Dedifferentiated amniotic fluid mesenchymal stem cell (primary cell): Measurements from ENCODE around the gene TEDC2.

Source experiments
- DNase-seq: peaks from one replicate; pipeline ENCODE4 v3.0.0-alpha.2; 2016; ENCODE audit errors: extremely low spot score

TEDC2 gene

DNA sequence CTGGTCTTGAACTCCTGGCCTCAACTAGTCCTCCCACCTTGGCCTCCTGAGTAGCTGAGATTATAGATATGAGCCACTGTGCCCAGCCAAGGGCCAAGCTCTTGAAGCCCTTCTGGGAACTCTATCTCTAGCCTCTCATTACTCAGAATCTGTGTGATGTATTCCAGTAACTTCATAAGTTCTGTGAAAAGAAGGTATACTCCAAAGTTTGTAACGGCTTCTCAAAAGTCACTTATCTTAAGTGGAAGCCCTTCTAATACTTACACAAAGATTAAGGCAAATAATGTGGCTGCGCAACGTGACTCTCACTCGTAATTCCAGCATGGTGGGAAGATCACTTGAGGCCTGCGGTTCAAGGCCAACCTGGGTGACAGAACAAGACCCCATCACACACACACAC is 34.7 kb downstream of the TEDC2 start:
- no peak for DNase-seq

DNA sequence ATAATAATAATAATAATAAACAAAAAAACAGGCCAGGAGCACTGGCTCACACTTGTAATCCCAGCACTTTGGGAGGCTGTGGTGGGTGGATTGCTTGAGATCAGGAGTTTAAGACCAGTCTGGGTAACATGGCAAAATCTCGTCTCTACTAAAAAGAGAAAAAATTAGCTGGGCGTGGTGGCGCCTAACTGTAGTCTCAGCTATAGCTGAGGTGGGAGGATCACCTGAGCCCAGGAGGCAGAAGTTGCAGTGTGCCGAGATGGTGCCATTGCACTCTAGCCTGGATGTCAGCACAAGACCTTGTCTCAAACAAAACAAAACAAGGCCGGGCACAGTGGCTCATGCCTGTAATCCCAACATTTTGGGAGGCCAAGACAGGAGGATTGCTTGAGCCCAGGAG is 35.1 kb downstream of the TEDC2 start:
- no peak for DNase-seq

DNA sequence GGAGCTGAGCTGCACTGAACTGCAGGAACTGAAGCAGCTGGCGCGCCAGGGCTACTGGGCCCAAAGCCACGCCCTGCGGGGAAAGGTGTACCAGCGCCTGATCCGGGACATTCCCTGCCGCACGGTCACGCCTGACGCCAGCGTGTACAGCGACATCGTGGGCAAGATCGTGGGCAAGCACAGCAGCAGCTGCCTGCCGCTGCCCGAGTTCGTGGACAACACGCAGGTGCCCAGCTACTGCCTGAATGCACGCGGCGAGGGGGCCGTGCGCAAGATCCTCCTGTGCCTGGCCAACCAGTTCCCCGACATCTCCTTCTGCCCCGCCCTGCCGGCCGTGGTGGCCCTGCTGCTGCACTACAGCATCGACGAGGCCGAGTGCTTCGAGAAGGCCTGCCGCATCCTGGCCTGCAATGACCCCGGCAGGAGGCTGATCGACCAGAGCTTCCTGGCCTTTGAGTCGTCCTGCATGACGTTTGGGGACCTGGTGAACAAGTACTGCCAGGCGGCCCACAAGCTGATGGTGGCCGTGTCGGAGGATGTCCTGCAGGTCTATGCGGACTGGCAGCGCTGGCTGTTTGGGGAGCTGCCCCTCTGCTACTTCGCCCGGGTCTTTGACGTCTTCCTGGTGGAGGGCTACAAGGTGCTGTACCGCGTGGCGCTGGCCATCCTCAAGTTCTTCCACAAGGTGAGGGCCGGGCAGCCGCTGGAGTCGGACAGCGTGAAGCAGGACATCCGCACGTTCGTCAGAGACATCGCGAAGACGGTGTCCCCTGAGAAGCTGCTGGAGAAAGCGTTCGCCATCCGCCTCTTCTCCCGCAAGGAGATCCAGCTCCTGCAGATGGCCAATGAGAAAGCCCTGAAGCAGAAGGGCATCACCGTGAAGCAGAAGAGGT is 36.6 kb downstream of the TEDC2 start:
- no peak for DNase-seq

DNA sequence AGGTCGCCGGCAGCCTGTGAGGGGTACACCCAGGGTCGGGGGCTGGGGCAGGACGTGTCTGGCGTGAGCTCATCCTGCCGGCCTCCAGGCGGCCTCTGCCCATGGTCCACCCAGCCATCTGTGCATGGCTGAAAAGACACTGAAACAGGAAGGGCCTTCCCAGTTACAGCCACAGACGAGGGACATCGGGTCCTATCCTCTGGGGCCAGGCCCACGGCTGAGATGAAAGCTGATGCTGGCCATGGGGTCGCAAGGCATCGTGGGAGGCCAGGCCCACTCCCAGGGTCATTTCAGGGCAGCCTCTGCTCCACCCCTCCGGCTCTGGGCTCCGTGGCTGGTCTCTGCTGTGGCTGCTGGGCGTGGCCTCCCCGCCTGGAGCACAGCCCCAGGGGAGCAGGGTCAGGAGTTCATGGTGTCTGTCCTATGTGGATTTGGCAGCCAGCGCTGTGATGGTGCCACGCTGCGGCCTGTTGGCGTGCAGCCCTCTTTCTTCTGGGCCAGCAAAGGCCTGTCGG is 37.3 kb downstream of the TEDC2 start:
- no peak for DNase-seq

DNA sequence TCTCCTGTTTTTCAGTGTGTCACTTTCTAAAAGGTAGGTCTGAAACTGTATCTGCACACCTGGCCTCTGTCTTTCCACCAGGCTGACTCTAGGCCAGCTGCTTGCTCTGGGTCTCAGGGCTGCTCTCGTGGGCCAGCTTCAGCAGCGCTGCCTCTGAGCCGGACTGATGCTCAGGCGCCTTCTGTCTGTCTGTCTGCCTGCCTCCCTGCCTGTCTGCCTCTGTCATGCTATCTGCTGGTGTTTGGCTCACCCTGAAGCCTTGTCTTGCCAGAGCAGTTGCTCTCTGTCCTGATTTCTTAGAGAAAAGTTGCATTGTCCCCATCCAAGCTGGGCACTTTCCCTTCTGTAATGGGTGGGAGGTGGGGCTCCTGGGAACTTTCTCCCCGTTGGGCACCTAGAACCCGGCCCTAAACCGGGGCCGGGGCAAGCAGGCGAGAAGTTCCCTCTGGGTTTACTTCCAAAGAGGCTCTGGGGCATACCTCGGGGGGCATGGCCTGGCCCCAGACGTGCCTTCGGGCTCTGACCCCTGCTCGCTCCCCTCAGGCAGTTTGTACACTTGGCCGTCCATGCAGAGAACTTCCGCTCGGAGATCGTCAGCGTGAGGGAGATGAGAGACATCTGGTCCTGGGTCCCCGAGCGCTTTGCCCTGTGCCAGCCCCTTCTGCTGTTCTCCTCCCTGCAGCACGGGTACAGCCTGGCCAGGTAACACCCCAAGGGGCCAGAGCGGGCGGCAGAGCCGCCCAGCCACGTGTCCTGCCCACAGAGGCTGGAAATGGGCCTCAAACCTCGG is 38.0 kb downstream of the TEDC2 start:
- no peak for DNase-seq

DNA sequence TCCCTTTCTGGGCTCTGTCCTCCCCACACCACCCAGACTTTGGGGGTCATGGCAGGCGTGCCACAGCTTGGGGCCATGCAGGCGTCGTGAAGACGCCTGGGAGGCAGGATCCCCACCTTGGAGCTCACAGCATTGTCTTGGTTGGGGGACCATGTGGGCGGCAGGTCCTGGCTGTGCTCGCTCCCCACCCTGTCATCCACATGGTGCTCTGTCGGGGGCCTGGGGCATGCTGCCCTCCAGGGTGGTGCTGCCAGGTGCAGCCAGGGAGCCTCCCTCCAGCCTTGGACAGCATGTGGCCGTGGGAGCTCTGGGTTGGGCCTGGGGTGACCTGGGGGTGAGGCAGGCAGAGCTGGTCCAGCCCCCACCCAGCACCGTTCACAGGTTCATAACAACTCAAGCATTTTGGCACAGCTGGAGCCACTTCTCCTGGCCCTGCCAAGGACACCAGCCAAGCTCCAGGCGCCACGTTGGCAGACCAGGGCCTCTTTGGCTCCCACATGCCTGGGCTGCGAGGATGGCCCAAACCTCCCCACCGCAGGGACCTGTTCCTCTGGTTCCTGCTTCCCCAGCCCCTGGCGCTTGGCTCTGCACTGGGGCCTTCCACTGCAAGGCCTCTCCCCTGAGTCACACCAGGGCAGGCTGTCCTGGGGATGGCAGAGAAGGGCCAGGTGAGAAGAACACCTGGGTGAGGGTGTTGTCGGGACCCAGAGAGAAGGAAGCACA is 38.8 kb downstream of the TEDC2 start:
- no peak for DNase-seq

DNA sequence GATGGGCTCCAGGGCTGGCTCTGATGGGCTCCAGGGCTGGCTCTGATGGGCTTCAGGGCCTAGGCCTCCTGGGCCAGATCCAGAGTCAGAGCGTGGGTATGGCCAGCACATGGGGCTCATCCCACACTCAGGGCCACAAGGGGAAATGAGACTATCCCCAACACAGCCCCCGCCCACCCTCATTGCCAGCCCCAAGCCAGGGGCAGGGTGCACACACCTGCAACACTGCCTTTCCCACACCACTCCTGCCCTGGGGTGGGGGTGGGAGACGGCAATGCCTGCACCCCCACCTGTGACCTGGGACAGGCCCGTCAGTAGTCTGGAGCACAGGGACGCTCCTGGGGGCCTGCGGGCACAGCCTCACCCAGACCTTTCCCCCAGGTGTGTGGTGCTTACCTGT is 39.5 kb downstream of the TEDC2 start:
- no peak for DNase-seq

DNA sequence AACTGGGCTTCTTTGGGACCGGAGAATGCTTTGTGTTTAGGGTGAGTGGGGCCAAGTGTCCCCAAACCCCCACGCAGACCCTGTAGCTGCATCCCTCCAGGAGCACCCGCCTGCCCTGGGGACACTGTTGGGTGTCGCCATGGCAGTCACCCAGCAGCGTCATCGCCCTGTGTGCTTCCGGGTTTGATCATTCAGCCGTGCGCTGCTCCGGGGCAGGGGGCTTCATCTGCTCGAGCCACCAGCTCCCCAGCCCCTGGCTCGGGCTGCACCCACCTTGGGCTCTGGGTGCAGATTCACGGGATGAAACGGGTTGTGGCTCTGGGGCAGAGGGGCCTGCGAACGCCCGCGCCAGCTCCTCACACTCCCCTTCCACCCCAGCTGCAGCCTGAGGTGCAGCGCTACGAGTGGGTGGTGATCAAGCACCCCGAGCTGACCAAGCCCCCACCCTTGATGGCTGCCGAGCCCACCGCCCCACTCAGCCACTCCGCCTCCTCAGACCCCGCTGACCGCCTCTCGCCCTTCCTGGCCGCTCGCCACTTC is 40.1 kb downstream of the TEDC2 start:
- no peak for DNase-seq

DNA sequence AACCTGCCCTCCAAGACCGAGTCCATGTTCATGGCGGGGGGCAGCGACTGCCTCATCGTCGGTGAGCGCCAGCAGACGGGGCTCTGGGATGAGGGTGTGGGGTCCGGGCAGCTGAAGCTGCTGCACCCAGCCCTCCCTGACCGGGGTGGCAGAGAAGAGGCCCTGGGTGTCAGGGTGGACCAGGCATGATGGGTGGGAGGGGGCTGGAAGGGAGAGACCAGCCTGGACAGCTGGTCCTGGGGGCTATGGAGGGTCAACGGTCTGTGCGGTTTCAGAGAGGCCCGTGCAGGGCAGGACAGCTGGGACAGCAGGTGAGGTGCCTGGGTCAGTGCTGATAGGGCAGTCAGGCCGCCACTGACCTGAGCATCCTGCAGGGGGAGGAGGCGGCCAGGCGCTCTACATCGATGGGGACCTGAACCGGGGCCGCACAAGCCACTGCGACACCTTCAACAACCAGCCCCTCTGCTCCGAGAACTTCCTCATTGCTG is 40.6 kb downstream of the TEDC2 start:
- no peak for DNase-seq

DNA sequence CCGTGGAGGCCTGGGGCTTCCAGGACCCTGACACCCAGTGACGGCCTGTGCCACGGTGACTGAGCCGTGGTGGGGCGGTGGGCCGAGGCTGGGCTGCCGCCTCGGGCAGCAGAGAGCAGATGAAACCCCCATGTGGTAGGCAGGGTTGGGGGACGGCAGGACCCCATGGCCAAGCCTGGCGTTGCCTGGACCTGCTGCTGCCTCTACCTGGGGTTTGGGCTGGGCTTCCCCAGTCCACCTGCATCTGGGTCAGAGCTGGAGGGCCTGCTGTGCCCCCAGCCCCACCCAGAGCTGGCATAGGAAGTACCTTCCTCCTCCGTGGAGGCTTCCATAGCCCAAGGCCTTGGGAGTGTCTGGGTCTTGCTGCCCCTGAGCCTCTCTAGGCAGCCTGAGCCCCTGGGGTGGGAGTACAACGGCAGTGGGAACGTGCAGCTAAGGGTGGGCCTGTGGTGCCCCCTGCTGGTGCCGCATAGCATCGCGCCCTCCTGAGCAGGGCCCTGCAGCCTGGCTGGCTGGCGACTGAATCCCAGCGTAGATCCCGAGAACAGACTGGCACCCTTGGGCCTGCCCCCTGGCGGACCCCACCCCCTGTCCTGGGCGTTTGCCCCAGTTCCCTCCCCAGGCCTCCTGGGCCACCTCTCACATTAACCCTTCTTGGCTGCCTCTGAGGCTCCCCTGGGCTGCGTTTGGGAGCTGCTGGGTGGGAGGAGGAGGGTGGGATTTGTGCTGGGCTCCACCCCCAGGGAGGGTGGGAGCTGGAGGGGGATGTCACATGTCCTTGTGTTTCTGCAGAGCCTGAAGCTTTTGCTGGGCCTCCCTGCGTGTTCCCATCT is 41.2 kb downstream of the TEDC2 start:
- peak; percentile 49 for DNase-seq

DNA sequence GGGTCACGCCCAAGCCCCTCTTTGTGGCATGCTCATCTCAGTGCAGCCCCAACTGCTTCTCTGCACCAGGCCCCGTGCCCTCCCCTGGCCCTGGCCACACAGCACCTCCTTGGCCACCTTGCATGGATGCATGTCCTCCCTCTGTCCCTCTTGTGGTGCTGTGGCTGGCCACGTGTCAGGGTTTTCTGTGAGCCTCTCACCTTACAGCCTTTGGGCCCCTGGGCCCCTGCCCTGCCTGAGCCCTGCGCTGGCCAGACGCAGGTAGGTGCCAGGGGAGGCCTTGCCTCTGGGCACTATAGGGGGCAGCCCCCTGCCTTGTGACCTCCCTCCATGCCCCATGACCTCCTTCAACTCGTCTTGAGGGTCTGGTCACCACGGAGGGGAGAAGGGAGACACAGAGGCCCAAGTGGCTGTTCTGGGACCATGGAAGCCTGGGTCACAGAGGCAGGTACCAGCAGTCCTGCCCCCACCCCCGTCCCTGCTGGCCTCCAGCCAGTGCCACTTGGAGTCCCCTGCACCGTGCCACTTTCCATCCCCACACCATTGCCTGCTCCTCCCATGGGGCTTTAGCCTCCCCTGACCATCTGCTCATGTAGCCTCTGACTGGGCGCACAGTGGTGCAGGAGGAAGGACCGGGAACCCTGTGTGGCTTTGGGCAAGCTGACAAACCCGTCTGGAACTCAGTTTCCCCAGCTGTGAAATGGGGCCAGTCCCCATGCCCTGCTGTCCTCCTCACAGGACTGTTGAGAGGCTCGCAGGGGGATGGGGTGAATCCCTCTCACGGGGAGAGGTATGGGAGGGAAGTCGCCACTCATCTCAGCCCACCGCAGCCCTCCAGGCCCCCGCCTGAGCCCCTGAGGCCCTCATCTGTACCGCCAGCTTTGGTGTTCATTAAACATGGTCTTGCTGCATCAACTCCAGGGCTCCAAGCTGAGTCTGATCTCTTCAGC is 42.3 kb downstream of the TEDC2 start:
- DNase-seq, result no peak

DNA sequence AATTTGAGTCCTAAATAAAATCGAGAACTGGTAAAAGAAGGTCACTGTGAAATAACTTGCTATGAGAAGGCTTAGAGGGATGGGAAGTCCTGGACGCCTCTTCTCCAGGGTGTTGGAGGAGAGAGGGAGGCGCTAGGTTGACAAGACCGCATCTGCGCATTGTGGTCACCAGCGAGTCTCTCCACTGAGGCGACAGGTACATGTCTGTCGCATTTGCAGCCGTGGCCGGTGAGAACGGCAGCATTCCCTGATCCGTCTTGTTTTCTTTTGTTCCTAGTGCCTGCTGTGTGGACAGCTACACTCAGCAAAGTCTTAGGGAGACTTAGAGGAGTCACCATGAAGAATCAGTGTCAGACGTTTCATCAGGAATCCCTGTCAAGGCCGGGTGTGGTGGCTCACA is 45.8 kb downstream of the TEDC2 start:
- no peak for DNase-seq

DNA sequence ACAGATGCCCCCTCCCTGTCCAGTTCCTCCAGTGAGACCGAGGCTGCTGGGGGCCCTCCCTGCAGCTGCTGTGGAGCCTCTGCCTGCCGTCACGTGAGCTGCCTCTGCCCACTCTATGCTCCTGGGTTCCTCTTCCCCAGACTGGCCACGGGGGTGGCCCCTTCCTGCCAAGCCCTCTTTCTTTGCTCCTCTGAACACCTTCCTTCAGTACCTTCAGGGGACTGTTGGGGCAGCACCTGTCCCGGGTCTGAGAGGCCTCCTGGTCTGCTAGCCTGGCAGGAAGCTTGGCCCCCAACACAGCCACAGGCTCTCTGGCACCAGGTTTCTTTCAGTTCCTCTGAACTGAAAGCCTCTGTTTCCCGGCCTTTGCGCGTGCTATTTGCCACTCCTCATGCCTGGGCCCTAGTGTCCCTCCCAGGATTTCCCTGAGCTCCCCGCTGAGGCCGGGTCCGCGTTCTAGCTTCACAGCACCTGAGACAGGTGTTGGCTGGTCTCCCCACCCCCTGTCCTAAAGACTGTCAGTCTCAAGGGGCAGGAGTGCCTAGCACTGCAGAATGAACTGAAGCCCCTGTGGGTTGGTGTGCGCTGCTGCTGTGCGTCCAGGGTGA is 47.2 kb downstream of the TEDC2 start:
- no peak for DNase-seq

DNA sequence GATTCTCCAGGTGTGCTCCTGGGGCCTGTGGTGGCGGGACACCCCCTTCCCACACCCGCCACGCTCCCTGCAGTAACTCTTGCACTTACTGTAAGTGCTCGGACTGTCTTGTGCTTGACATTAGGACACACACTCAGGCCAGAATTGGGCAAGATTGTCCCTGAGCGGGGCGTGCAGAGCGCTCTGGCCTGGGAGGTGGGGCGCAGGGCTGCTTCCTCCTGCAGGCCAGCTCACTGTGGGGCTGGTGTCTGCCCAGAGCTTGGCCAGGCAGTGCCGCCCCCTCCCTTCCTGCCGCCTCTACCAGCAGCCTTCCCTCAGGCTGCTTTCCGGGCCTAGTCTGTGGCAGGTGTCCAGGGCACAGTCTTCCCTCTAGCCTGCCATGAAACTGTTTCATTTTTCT is 47.8 kb downstream of the TEDC2 start:
- no peak for DNase-seq

DNA sequence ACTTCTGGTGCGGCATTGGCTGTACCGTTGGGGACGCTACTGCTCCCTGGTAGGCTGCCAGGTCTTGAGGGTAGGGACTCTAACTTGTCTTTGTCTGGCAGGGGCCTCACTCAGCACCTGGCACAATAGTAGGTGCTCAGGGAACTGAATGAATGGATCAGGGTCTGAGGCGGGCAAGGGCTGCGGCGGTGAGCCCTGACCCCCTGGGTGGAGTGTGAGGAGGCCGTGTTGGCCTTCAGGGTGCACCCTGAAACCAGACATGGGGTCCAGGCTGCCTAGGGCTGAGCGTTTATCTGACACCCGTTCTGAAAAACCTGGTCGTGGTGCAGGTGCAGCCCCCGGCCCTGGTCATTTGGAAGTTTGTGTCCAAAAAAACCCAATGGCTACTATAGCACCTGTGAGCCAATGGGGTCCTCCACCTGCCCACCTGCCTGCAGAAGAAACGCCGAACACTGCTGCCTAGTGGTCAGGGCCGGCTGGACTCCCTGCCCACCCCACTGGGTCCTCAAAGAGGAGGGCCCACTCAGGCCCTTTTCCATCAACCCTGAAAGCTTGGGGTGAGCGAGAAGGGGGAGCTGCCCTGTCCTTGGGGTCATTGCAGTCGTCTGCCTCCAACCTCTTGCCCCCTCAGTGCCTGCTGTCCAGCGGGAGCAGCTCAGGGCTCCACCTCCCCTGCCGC is 49.0 kb downstream of the TEDC2 start:
- DNase-seq, result no peak

DNA sequence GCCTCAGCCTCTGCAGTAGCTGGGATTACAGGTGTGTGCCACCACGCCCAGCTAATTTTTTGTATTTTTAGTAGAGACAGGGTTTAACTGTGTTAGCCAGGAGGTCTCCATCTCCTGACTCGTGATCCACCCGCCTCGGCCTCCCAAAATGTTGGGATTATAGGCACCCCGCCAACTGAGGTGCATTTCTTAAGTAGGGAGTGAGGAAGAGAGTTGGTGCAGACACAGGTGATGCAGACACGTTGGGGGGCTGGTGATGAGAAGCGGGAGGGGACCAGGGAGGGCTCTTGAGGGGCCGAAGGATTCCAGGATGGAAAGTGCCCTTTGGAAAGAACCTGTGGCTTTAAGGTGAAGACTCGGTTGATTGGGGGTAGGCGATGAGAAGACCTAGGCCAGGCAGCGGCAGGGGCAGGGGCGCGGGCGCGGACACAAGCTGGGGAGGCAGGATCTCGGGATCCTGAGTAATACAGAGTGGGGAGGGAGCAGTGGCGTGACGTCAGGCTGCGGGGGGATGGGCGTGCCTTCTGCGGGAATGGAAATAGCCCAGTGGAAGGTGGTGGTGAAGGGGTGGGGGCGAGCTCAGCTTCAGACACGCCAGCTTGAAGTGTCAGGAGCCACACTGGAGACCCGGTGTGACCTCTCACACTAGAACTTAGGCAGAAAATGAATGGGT is 51.4 kb downstream of the TEDC2 start:
- peak; percentile 25 for DNase-seq

DNA sequence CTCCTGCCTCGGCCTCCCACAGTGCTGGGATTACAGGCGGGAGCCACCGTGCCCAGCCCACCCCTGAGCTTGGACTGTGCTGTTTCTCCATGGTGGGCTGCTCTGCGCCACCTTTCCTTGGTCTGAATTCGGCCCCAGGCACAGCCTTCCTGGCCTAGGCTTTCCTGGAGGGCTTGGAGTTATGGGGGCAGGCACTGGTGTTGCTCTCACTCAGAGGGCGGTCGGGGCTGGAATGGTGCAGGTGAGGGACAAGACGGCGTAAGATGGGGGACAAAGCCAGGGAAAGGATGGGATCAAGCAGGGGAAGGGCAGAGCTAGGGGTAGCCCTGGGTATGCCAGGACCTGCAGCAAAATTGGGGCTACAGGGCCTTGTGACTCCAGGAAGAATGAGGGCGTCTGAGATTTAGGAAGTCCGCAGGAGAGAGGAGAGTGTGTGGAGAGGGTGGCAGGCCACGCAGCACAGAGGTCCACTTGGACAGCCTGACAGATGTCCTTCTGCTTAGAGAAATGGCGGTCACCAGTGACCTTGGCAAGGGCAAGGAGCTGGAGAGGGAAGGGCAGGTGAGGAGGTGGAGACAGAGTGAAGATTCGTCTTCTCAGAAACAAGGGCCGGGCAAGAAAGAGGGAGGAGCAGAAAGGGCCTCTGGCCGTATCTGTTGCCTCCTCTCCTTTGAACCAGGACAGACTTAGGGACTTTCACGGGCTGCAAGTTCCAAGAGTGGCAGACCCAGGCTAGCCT is 52.3 kb downstream of the TEDC2 start:
- no peak for DNase-seq
